ENCODE data around the gene ITPK1. TPM values are rescaled to one million over a fixed set of nuclear protein-coding genes. Genes with fewer than 3 reads are reported as not detected.
"Not testable (repeated sequence)": the region's sequence is repeated elsewhere in the genome, so short reads cannot be mapped to it uniquely, and the experiment has no call there.

ITPK1 gene
- total RNA-seq, 1 donor from 2014 or later = 112 TPM

DNA sequence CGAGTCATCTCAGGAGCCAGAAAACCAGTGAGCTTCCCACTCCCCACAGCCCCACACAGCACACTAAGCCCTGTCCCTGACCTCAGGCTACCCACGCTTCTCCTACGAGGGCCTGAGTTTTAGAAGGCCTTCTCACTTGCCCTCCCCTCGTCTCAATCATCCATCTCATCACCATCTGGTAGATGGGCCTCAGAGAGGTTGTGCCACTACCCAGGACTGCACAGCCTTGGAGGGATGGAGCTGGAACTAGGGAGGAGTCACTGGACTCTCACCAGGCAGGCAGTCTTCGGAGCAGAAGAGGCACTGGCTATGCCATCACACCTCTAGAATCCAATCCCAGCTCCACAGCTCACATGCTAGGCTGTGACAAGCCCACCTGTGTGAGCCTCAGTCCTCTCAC lies 52.3 kb downstream of the ITPK1 start:
- DNase-seq = no peak
- H3K4me1 ChIP-seq = peaks cover 86% of the 10 kb centered on the region
- H3K27ac ChIP-seq (replicated peaks) = peak overlapping the region; percentile 78
- intact Hi-C loops (cut with micrococcal nuclease) = no loop called here
- H3K9me3 ChIP-seq (replicated peaks) = no peaks in the 10 kb centered on the region
- TF ChIP-seq, protein P1, sequence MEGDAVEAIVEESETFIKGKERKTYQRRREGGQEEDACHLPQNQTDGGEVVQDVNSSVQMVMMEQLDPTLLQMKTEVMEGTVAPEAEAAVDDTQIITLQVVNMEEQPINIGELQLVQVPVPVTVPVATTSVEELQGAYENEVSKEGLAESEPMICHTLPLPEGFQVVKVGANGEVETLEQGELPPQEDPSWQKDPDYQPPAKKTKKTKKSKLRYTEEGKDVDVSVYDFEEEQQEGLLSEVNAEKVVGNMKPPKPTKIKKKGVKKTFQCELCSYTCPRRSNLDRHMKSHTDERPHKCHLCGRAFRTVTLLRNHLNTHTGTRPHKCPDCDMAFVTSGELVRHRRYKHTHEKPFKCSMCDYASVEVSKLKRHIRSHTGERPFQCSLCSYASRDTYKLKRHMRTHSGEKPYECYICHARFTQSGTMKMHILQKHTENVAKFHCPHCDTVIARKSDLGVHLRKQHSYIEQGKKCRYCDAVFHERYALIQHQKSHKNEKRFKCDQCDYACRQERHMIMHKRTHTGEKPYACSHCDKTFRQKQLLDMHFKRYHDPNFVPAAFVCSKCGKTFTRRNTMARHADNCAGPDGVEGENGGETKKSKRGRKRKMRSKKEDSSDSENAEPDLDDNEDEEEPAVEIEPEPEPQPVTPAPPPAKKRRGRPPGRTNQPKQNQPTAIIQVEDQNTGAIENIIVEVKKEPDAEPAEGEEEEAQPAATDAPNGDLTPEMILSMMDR (IDR thresholded peaks at IDR 0.05; ENCODE audit: borderline replicate concordance) = no peak
- H3K36me3 ChIP-seq = no peaks in the 10 kb centered on the region
- H3K4me3 ChIP-seq = no peak overlapping the region
- H3K27me3 ChIP-seq (ENCODE audit: low read depth) = no peaks in the 10 kb centered on the region

DNA sequence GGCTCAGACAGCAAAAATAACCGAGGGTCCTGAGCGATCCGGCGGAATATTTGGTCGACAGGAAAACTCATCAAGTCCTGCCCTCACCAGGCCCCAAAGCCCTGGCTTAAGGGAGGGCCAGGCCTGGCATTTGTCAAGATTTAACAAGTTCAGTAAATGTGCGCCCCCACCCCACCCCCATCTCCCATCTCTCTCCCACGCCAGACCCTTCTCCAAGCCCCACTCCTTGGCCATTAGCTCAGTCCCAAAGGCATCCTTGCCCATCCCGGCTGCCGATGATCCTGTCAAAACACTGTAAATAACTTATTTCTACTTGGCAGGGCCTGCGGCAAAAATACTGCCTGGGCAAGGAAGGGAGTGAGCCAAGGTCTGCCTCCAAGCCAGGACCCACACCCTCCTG lies 52.8 kb downstream of the ITPK1 start:
- H3K36me3 ChIP-seq = no peaks in the 10 kb centered on the region
- peak overlapping the region; percentile 78 for H3K27ac ChIP-seq (replicated peaks)
- DNase-seq = no peak
- TF ChIP-seq, protein P1 (IDR thresholded peaks at IDR 0.05; ENCODE audit: borderline replicate concordance) = no peak
- intact Hi-C loops (cut with micrococcal nuclease) = no loop called here
- H3K27me3 ChIP-seq (ENCODE audit: low read depth) = no peaks in the 10 kb centered on the region
- H3K4me3 ChIP-seq = no peak overlapping the region
- peaks cover 83% of the 10 kb centered on the region for H3K4me1 ChIP-seq
- no peaks in the 10 kb centered on the region for H3K9me3 ChIP-seq (replicated peaks)

DNA sequence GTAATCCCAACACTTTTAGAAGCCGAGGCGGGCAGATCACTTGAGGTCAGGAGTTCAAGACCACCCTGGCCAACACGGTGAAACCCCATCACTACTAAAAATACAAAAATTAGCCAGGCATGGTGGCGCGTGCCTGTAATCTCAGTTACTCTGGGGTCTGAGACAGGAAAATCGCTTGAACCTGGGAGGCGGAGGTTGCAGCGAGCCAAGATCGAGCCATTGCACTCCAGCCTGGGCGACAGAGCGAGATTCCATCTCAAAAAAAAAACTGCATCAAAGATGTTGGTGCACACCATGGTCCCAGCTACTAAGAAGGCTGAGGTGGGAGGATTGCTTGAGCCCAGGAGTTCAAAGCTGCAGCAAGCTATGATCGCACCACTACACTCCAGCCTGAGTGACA lies 53.7 kb downstream of the ITPK1 start:
- intact Hi-C loops (cut with micrococcal nuclease); H3K4me3 ChIP-seq; H3K9me3 ChIP-seq (replicated peaks); DNase-seq; H3K36me3 ChIP-seq; H3K27me3 ChIP-seq (ENCODE audit: low read depth): not testable (repeated sequence)
- peak overlapping the region; percentile 78 for H3K27ac ChIP-seq (replicated peaks)
- H3K4me1 ChIP-seq = peaks cover 85% of the 10 kb centered on the region

DNA sequence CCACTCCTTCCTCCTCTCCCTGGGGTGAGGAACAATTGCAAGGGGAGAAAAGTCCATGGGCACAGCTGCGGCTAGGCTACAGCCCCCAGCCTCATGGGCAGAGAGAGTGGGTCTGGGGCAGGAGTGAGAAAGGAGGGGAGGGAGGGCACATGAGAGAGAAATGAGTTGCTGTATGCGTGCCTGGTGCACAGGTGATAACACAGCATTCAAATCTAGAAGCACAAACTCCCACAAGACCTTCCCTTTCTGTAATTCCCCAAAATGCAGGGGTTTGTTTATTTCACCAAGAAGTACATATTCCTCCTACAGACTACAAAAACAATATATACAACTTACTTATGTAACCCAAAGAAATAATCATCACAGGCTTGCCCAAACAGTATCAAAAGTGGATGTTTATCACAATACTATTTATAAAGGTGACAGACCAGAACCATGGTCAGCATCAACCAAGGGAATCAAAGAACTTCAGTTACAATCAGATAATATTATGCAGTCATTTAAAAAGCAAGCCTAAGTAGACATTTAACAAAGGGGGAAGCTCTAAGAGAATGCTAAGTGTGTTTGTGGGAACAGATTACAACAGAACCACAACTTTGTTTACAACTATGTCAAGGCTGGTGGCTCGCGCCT lies 54.2 kb downstream of the ITPK1 start:
- Histone ChIP-seq H3K36me3 (no peaks in the 10 kb centered on the region), H3K9me3 (replicated peaks) (no peaks in the 10 kb centered on the region), H3K27ac (replicated peaks) (peak overlapping the region; percentile 71), H3K4me1 (peaks cover 85% of the 10 kb centered on the region), H3K4me3 (no peak overlapping the region), H3K27me3 (ENCODE audit: low read depth) (no peaks in the 10 kb centered on the region)
- no peak for DNase-seq
- intact Hi-C loops (cut with micrococcal nuclease) = no loop called here
- TF ChIP-seq, protein P1 (IDR thresholded peaks at IDR 0.05; ENCODE audit: borderline replicate concordance) = no peak

DNA sequence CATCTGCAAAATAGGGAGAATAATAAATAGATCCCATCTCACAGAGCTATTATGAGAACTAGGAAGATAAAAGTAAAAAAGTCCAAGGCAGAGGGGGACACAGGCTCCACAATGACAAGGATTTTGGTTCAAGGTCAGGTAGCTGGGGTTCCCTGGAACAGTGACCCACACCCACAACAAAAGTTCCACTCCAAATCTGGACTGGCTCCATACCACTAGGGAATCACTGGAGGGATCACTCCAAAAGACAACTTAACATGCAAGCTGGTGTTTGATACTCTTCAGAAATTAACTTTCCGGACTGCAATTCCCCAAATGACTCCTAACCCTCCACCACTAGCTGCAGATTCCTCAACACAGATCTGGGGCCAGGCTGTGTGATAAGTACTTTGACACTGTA lies 54.9 kb downstream of the ITPK1 start:
- Histone ChIP-seq H3K27ac (replicated peaks) (peak overlapping the region; percentile 71), H3K4me3 (no peak overlapping the region), H3K4me1 (peaks cover 85% of the 10 kb centered on the region), H3K36me3 (no peaks in the 10 kb centered on the region), H3K9me3 (replicated peaks) (no peaks in the 10 kb centered on the region), H3K27me3 (ENCODE audit: low read depth) (no peaks in the 10 kb centered on the region)
- no peak for DNase-seq
- intact Hi-C loops (cut with micrococcal nuclease) = no loop called here
- TF ChIP-seq, protein P1 (IDR thresholded peaks at IDR 0.05; ENCODE audit: borderline replicate concordance) = no peak

DNA sequence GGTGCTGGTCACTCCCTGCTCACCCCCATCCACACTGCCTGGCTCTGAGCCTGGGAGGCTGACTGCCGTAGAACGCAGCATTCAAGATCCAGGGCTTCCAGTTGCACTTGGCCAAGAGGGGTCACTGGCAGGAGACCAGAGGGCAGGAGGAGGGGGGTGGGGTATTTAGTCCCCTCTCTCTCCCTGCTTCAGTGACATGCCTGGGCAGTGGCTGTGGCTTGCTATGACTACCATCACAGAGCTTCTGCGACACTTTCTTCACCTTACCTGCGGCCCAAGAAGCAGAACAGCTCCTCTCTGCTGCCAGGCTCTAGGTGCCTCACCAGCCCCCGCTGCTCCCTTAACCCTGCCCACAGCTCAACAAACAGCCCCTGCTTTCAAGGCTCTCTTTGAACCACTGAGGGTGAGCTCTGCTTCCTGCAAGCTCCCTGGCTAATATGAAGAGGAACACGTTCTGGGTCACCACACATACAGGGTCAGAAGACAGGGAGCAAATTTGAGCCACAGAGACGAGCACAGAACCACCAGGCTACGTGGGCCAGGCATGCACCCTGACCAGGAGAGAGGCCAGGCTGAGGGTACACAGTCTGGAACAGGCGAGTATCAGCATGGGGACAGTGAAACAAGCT lies 55.7 kb downstream of the ITPK1 start:
- Histone ChIP-seq H3K36me3 (no peaks in the 10 kb centered on the region), H3K4me1 (peaks cover 85% of the 10 kb centered on the region), H3K9me3 (replicated peaks) (no peaks in the 10 kb centered on the region), H3K27me3 (ENCODE audit: low read depth) (no peaks in the 10 kb centered on the region), H3K27ac (replicated peaks) (peak overlapping the region; percentile 71), H3K4me3 (no peak overlapping the region)
- TF ChIP-seq, protein P1 (IDR thresholded peaks at IDR 0.05; ENCODE audit: borderline replicate concordance) = no peak
- DNase-seq = no peak
- intact Hi-C loops (cut with micrococcal nuclease) = no loop called here
